Epithelial cell of proximal tubule (primary cell): Measurements from ENCODE around the gene RABEP1. TPM values are rescaled to one million over a fixed set of nuclear protein-coding genes. Genes with fewer than 3 reads are reported as not detected.
A peak's percentile ranks its signal among the peaks of the same experiment; 100 is the strongest.

Source experiments
- DNase-seq: peaks from one replicate; pipeline ENCODE4 v3.0.0-alpha.2; 2011; ENCODE audit warnings: low read depth
- H3K4me3 ChIP-seq: 2 replicates; pipeline ENCODE4 v1.5.1; 2011; ENCODE audit warnings: low read depth, mild to moderate bottlenecking, low read length
- CTCF ChIP-seq: conservative IDR thresholded peaks from 2 replicates; pipeline ENCODE4 v1.5.1; 2012; ENCODE audit warnings: low read depth, mild to moderate bottlenecking, low read length
- total RNA-seq: library from RNA; depleted of rRNA; stranded (reverse); fragments of >200 nt; gene quantifications from 2 replicates; pipeline ENCODE4 v1.2.3, GENCODE V29; 2015

RABEP1 gene
- total RNA-seq, 1 donor from 2014 or later: 21.4 TPM

DNA sequence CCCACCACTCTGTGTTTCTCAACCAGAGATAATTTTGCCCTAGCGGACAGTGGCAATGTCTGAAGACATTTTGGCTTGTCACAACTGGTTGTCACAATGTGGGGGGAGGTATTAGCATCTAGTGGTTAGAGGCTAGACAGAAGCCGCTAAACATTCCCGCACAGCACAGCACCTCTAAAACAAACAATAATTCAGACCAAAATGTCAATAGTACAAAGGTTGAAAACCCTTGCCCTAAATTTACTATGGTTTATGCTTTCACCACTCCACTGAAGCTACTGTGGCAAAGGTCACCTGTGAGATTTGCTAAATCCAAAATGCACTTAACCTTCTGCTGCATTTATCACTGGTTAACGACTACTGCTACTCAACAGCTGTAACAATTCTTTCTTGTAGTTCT is 123.3 kb downstream of the RABEP1 start:
- DNase-seq: no peak
- TF ChIP-seq CTCF: no peak
- H3K4me3 ChIP-seq: no peak overlapping the region

DNA sequence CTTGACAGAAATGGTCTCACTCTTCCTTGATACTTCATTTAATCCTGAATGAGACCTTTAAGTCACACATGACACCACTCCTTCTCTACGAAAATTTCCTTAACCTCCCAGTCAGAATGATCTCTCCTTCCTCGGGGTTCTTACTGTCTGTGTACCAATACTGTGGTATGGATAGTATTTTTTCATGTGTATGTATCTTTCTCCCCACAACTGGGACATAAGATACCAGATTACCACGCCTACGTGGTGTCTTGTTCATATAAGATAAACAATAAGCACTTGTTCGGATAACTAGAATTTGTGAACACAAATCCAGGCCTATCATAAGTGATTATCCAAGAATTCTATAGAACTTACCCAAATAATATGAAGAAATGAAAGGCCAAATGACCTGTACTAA is 126.1 kb downstream of the RABEP1 start:
- no peak for TF ChIP-seq CTCF
- no peak for DNase-seq
- H3K4me3 ChIP-seq: no peak overlapping the region

DNA sequence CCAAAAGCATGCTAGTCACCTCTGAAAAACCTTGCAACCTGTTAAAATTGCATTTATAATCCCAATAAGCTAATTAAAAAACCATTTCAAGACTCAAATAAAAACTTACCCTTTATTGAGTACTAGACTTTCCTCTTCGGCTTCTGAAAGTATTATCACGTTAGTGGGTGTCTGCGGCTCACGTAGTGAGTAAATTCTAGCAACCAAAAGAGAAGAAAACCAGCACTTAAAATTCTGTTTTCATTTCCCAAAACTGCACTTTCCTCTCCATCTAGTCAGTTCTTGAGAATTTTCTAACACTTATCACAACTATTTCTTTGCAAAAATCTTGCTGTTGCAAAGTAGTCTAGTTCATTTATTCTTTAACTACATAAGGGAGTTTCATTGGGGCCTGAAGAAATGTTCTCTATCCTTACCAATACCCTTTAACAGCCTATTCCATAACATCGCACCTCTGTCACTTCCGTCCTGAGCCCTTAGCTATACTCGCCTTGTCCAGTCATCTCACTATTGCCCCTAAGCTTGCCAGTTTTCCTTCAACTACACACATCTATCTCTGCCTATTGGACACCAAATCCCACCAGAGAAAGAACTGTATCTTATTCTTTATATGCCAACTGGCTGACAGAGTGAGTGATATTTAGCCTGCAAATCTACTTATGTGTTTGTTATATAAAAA is 128.6 kb downstream of the RABEP1 start:
- H3K4me3 ChIP-seq: no peak overlapping the region
- no peak for DNase-seq
- no peak for TF ChIP-seq CTCF

DNA sequence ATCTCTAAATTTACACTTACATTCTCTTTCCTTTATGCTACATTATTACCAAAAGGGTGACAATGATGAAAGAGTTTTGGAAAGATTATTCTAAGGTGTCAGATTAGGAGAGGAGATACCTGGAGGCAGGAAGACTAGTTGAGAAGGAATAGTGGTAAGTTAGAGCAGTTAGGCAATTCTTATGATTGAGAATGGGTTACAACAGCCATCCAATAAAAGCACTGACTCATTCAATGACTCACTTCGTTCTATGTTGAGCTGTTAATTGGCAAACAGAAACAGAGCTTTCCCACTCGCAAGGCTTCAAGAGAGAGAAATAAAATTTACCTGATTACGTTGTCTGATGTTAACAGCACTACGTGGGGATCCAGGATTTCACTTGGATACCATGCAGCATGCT is 131.6 kb downstream of the RABEP1 start:
- peak; percentile 75 for DNase-seq
- no peak for TF ChIP-seq CTCF
- no peak overlapping the region for H3K4me3 ChIP-seq

DNA sequence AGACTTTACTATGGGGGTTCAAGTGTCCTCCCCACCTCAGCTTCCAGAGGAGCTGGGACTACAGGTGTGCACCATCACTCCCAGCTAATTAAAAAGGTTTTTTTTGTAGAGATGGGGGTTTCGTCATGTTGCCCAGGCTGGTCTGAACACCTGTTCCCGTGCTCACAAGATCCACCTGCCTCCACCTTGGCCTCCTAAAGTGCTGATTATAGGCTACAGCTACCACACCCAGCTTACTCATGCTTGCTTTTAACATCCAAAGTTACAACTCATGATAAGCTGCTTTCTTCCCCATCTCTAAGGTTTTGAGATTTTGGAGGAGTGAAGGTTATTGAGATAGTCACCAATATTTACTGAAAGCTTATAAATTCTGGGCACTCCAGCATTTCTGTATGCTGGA is 134.8 kb downstream of the RABEP1 start:
- no peak for TF ChIP-seq CTCF
- H3K4me3 ChIP-seq: no peak overlapping the region
- DNase-seq: no peak

DNA sequence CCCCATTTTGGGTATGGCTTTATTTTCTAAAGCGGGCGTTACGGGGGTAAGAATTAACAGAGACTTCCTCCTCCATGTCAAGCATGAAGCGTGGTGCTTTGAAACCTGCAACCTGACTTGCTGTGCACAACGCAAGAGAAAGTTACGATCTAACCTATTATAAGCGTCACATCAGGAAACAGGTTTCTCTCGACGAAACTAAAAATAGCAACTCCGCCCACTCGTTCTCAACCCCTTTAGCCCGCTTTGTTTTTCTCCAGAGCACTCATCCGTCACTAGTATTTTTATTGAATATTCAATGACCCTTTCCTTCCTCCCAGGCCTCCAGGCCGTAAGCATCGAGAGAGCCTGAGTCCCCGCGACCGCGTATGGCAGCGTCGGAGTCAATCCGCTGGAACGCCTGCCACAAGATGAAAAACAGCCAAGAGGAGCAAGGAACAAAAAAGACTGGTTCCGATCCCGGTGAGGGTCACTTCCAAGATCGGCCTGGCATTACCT is 136.8 kb downstream of the RABEP1 start:
- no peak for TF ChIP-seq CTCF
- peak overlapping the region; percentile 99 for H3K4me3 ChIP-seq
- DNase-seq: peak; percentile 79

- DNase-seq: peak; percentile 74
- TF ChIP-seq CTCF: no peak
- peak within 1 kb of the TSS; percentile 99 for H3K4me3 ChIP-seq
Observed at GRCh38 chr17:5419356-5419958, 137.4 kb downstream of the RABEP1 start, which contains the start of gene NUP88. Gene NUP88, minus strand, starts transcription at chr17:5419662. Its CDS starts 12 bp downstream, at chr17:5419650.
